Breast epithelium (tissue), 3 donors: ENCODE data around the gene PALLD.

Experiments
- CTCF ChIP-seq, 3 donors: fragments of 450-650 bp; IDR thresholded peaks; one replicate each; pipeline ENCODE4 v1.5.1; 2016 to 2017; ENCODE audit warnings: antibody characterized with exemption in 3 of 3, mild to moderate bottlenecking in 3 of 3, moderate library complexity in 3 of 3
- POLR2A ChIP-seq: fragments of 450-650 bp; IDR thresholded peaks from one replicate; pipeline ENCODE4 v1.6.1; 2016; ENCODE audit warnings: antibody characterized with exemption, mild to moderate bottlenecking, moderate library complexity
- POLR2AphosphoS5 ChIP-seq, 3 donors: sonication (generic); formaldehyde crosslinking; IDR thresholded peaks; one replicate each; pipeline ENCODE4 v1.6.1; 2017; ENCODE audit warnings: antibody characterized with exemption in 3 of 3

GRCh38 chr4:168560184-168561180, 63.6 kb downstream of the PALLD start:
- TF ChIP-seq CTCF (IDR thresholded peaks at IDR 0.05), result no peak
- no peak for TF ChIP-seq POLR2A
- no peak for TF ChIP-seq POLR2AphosphoS5 (IDR thresholded peaks at IDR 0.05)
